Smooth muscle cell of the brain vasculature (primary cell): ENCODE measurements around the gene HNRNPA2B1.
"Not testable (repeated sequence)": the region's sequence is repeated elsewhere in the genome, so short reads cannot be mapped to it uniquely, and the experiment has no call there.

Experiments used
- DNase-seq: peaks from one replicate; pipeline ENCODE4 v3.0.0-alpha.2; 2012; ENCODE audit warnings: low read depth, low spot score

The HNRNPA2B1 gene

DNA sequence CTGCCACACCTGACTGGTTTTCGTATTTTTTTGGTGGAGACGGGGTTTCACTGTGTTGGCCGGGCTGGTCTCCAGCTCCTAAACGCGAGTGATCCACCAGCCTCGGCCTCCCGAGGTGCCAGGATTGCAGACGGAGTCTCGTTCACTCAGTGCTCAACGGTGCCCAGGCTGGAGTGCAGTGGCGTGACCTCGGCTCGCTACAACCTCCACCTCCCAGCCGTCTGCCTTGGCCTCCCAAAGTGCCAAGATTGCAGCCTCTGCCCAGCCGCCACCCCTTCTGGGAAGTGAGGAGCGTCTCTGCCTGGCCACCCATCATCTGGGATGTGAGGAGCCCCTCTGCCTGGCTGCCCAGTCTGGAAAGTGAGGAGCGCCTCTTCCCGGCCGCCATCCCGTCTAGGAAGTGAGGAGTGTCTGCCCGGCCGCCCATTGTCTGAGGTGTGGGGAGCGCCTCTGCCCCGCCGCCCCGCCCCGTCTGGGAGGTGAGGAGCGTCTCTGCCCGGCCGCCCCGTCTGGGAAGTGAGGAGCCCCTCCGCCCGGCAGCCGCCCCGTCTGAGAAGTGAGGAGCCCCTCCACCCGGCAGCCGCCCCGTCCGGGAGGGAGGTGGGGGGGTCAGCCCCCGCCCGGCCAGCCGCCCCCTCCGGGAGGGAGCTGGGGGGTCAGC, 52.8 kb downstream of the HNRNPA2B1 start:
- DNase-seq, result not testable (repeated sequence)

DNA sequence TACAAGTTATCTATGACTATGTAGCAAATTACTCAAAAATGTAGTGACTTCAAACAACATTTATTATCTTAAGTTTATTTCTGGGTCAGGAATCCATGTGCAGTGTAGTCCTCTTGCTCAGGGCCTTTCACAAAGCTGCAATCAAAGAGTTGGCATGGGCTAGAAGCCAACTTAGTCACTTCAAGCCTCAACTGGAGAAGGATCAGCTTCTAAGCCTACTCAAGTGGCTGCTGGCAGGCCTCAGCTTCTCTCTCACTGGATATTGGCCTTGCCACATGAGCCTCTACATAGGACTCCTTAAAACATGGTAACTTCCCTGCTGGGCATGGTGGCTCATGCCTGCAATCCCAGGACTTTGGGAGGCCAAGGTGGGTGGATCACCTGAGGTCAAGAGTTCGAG, 53.5 kb downstream of the HNRNPA2B1 start:
- no peak for DNase-seq

DNA sequence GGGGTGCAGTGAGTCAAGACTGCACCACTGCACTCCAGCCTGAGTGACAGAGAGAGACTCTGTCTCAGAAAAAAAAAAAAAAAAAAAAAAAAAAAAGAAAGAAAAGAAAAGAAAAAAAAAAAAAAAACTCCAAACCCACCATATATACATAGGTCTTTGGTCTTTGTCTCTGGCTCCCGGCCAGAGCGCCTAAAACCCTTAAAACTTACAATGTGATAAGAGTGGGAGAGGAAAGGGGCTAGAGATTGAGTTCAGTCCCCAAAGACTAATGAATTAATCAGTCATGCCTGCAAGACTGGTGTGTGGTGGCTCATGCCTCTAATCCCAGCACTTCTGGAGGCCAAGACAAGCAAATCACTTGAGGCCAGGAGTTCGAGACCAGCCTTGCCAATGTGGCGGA, 55.3 kb downstream of the HNRNPA2B1 start:
- no peak for DNase-seq

DNA sequence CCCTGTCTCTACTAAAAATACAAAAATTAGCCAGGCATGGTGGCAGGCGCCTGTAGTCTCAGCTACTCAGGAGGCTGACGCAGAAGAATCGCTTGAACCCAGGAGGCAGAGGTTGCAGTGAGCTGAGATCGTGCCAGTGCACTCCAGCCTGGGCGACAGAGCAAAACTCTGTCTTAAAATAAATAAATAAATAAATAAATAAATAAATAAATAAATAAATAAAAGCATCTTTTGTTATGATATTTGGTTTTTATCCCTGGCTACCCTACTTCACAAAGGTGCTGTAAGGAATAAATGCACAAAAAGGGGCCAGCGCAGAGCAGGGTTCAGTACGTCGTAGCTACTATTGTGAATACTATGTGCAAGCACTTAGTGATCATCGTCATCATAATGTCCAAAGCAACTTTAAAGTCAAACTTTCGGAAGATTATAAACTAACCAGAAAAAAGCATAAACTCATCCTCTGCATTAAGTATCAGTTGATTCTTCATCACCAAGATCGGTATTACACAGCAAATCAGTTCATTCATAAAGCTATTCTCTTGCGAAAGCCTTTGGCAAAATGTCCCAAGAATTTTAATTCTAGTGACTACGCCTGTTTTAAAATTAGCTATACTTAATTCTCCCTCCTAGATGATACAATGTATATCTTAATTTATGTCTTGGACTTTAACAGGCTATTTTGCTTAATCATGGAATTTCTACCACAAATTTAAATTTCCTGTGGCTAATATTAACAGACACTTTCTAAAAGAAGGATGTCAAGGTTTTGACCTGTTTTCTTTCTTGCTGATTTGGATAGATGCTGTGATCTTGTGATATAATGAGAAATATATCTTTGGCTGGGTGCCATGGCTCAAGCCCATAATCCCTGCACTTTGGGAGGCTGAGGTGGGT, 56.1 kb downstream of the HNRNPA2B1 start:
- no peak for DNase-seq

DNA sequence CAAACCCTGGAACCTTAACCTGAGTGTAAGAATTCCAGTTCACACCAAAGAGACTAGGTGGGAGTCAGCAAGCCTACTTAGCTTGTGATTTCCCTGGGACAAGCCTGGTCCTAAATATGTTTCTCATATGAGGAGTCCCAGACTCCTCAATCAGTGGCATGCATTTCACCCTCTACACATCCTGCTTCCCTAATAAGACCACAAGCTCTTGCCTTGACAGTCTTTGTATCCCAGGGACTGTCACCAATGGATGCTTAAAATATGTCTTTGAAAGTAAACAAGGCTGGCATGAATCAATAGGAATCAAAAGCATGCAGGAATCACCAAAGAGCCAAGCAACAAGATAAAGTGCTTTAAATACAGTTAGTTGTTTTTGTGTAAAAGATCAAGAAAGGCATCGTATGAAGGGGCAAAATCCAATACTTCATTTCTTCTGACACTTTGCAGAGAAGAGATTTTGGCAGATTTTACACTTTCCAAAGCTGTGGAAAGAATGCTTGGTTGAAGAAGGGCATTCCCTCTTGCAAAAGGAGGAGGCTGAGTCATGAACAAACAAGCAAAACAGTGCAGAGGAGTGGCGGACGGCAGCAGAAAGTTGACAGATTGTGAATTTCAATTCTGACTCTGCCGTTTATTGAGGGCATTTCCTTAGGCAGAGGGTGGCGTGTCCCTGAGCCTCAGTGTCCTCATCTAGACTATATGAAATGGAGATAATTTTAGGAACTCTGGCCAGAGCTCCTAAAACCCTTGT, 57.1 kb downstream of the HNRNPA2B1 start:
- no peak for DNase-seq

DNA sequence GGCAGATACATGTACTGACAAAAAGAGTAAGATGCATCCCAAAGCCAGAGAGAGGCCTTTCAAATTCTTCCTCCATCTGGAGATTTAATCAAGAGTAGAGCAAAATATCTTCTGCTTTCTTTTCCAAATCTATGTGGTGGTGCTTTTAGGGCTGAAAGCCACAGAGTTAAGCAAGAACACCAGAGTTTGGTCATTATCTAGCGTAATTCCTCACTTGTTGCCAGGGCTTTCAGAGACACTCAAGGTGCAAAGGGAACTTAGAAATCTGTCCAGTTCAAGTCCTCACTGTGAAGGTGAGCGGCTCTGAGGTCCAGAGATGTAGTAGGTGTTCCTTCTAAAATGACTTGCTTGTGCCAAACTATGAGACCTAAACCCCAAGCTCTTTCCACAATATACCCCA, 59.5 kb downstream of the HNRNPA2B1 start:
- DNase-seq, result no peak

DNA sequence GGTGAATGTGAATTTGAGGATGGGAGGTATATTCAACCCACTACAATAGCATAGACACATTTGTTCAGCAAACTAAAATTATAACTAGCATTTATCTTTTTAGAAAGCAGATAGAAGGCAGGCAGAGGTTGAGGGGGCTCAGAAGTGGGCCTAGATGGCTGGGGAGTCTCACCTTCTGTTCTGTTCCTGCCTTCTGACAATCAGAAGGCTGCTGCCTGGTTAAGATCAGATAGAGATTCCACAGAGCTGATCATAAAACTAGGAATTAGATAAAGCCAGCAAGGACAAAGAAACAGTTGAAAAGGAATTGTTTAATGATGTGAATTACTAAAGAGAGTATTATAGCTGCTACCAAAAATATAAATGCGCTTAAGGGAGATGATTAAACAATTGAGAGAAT, 60.2 kb downstream of the HNRNPA2B1 start:
- no peak for DNase-seq
